ENCODE measurements around the gene IP6K3.

The IP6K3 gene

DNA sequence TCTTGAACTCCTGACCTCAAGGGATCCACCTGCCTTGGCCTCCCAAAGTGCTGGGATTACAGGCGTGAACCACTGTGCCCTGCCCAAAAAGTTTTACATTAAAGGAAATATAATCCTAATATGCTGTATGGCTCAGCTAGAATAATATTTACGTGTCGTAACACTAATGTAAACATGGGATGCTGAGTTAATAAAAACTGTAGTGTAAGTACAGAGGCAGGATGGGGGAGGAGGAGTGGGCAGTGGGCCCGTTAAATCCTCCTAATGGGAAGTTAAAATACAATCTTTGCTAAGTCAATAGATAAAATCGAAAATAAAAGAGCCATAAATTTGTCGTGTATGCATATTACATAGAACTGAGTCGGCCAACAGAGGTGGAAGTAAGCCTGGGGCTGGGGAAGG, 12.1 kb upstream of the IP6K3 start:
- DNase-seq: no peak

GRCh38 chr6:33757906-33758305, 11.2 kb upstream of the IP6K3 start:
- no peak for DNase-seq

GRCh38 chr6:33757113-33757512, 10.4 kb upstream of the IP6K3 start:
- DNase-seq: no peak

- DNase-seq: no peak
Measured at GRCh38 chr6:33756211-33756954, 9.7 kb upstream of the IP6K3 start.

DNA sequence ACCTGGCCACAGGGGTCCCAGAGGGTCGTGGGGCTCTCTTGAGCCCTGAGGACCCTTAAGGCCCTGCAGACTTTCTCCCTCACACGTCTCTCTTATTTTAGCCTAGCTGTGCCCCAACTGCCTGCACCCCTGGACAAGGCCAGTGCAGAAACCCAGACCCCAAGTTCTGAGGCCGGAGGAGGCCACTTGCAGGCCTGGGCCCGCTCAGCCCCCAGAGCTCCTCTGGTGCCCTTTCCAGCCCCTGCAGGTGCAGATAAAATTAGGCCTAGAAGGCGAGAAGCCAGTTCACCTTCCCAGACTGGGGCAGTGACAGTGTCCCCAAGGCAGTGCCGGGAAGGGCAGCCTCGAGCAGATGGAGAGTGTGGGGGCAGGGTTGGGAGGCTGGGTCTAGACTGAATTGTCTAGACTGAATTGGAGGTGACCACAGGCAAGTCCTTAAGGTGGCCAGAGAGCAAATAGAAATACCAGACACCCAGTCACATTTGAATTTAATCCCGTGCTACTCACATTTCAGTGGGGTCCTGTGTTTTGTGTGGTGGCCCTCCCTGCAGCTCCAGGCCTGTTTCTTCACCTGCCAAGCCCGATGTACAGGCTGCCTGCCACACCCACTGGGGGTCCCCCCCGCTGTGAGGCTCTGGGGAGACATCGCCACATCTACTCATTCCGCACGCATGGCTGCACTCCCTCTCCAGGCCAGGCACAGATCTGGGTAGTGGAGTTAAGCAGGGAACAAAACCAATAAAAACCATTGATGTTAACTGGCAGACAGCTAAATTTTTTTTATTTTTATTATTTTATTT, 8.6 kb upstream of the IP6K3 start:
- no peak for DNase-seq

DNA sequence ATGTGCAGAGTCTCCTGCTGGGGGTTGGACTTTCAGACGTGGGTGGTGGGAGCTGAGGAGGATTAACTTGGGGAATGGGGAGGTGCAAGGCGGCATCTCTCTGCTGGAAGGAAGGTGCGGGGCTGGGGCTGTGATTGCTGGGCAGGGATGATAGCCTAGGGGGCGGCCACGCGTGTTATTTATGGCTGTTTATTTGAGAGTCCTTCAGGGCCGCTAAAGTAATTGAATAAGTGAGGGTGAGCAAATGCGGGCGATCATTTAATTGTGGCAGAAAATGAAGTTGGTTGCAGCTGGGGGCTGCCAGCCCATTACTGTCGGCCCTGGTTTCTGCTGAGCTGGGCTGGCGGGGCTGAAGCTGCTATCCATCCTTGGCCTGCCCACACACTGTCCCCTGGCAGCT, 7.5 kb upstream of the IP6K3 start:
- no peak for DNase-seq

GRCh38 chr6:33752646-33753015, 5.9 kb upstream of the IP6K3 start:
- no peak for DNase-seq

DNA sequence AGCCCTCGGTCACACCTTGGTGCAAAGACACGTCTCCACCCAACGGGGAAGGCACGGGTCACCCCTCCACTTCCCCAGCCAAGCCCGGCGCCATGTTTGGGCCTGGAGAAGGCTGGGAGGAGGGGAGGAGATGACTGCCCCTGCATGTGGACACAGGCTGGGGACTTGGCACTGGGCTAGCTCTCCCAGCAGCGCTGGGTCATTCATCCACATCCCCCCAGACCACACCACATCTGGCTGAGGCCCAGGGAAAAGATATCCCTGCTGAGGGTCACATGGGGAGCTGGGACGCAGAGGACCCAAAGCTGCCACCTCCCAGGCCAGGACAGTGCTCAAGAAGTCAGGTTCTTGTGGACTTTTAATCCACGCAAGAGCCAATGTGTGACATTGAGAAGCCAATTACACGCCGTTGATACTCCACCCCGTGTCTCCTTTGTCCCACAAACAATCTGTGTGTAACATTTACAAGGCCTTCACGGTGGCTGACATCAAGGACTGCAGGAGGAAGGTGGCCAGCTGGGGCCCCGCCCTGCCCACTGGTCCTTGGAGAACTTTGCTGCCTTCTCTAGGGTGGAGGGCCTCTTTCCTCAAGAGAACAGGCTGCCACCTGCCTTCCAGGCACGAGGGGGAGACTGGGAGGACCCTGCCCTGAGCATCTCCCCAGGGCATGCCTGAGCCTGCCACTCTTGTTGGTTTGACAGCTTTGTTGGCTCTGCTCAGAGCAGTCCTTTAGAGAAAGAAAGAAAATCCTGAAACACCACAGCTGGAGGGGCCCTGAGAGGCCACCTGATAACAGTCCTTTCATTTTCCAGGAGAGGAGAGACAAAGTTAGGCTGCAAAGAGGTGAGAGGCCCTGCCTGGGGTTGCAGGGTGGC, 5.3 kb upstream of the IP6K3 start:
- DNase-seq: no peak

DNA sequence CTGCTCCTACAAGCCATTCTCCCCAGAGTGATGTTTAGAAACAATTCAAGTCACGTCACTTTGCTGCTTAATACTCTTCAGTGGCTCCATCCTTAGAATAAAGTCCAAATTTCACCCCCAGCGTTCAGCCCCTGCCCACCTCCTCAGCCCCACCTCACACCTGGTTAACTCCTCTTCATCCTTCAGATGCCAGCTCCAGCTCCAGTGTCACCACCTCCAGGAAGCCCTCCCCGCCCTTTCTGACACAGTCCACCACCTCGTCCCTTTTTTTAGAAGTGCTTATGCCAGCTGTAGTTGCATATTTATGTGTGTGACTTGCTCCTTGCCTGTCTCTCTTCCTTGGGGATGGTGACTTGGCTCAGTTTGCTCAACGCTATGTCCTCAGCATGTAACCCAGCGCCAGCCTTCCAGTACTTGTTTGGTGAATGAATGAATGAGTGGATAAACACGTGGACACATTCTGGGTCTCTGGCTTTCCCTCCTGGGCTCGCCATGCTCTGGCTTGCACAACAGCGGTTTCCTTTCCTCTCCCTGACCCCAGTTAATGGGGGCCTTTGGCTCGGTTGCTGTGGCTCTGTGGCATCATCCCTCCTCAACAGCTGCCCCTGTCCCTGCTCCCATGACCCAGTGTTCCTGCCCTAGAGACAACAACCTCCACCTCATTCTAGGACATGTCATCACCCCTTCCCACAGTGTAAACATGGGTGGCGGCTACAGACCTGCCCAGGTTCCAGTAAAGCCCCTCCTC, 3.7 kb upstream of the IP6K3 start:
- no peak for DNase-seq

DNA sequence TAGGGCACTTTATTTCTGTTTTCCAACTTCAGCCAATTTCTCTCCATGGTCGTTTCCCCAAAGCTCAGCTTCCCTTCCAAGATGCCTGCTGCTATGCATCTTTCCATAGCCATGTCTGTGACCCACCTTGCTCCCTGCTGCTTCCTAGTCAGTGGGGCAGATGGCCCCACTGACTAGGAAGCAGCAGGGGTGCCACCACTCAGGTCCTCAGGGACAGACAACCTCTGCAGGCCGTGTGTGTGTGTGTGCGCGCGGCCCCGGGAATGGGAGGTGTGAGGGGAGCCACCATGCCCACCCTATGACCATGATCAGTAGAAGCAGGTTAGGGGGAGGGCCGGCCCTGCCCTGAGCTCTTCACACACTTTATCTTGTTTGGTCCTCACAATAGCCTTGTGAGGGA, 2.7 kb upstream of the IP6K3 start:
- DNase-seq: no peak

- DNase-seq: no peak
Measured at GRCh38 chr6:33748841-33749240, 2.1 kb upstream of the IP6K3 start.

DNA sequence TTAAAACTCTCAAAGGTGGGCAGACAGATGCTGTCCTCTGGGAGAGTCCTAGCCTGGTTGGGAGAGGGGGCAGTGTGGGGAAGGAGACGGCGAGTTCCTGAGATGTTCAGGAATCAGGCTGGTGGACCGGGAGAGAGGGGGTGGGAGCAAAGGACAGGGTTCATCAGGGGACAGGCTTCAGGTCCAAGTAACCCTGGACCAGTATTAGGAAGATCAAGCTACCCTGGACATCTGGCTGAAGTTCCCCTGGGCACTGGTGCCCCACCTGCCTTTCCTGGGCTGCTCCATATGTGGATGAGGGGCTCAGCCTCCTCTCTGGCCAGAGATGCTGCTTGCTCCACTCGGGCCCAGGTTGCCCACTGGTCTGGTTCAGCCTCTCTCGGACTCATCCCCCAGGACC, 1.1 kb upstream of the IP6K3 start:
- DNase-seq: no peak

- no peak for DNase-seq
Measured at GRCh38 chr6:33746036-33746600, 587 bp downstream of the IP6K3 start.

GRCh38 chr6:33745548-33745947, 1.2 kb downstream of the IP6K3 start:
- DNase-seq: no peak

GRCh38 chr6:33744895-33745546, 1.7 kb downstream of the IP6K3 start:
- no peak for DNase-seq

DNA sequence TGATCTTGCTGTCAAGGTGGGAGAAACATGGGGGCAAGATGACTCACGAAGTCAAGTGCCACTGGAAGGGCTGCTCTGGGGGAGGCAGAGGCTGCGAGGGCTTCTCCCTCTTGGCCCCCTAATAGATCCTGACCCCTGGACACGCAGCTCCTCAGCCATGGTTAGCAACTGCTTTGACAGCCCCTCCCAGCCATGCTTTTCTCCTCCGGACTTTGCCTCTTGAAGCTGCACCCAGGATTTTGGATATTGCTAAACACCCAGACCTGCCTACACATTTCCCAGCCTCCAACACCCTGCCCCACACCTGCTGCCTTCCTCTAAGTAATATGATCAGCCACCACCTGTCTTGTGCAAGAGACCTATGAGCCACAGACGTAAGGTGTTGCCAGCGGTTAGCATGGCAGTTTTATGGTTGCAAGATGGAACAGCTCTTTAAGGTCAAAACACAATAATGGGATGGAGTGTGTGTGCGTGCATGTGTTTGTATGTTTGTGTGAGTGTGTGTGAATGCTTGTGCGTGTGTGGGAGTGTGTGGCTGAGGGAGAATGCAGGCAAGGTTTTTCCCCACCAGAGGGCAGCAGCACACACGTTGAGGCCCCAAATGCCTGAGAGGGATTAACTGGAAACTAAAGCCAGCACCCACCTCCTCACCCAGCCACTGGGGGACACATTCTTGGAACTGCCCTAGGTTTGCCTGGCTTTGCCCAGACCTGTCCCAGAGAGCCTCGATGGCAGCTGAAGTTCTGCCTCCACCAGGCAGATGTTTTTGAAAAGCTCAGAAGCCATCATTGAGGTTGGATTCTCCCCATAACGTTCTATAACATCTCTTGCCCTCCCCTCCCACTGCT, 2.5 kb downstream of the IP6K3 start:
- peak; percentile 55 to 68 for DNase-seq

DNA sequence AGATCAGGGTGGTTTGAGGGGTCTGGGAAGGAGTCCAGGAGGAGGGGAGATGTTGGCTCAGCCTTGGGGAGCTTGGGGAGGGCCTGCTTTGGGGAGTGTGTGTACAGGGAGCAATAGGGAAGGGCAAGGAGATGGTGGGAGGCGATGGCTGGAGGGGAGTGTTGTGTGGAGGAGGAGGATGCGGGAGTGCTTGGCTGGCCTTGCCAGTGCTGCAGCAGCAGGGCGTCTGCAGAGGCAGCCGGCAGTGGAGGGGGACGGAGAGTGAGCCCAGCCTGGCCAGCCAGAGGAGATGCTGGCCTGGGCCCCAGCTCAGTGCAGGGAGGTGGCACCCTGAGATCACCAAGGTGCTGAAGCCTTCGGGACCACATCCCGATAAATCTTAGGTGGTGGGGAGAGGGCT, 3.9 kb downstream of the IP6K3 start:
- no peak for DNase-seq

GRCh38 chr6:33742092-33742491, 4.6 kb downstream of the IP6K3 start:
- no peak for DNase-seq

- DNase-seq: no peak
Measured at GRCh38 chr6:33740794-33741193, 5.9 kb downstream of the IP6K3 start.

- no peak for DNase-seq
Measured at GRCh38 chr6:33740204-33740608, 6.5 kb downstream of the IP6K3 start.

DNA sequence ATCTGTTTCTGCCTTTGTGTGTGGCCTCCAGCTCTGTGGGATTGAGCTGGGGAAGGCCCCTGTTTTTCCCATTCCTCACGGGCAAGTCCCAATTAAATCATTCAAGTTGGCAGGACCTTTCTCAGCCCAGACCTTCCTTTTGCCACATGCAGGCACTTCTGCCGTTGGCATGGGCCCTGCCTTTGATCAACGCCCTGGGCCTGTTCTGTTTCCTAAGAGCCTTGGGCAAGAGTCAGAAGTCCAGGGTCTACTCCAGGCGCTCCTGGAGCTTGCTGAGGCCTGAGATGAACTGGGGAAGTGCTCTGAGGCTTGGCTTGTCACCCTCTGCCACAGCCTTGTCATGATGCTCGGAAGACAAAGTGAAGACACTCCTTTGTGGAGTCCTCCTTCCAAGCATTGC, 7.1 kb downstream of the IP6K3 start:
- no peak for DNase-seq

Data from NCI-H1930 (cell line).